DND-41 (cell line): ENCODE results near the gene SMCO3.

Experiments
- ATAC-seq: fragments of 200-7000 bp; cut with Tn5 transposase; 3 replicates; pipeline ENCODE4 v1.9.1; 2021; ENCODE audit warnings: low read depth; ENCODE audit not compliant: insufficient read depth
- DNase-seq: peaks from one replicate; pipeline ENCODE4 v3.0.0-alpha.2; 2020
- H2AFZ ChIP-seq: 2 replicates; pipeline ENCODE4 v1.6.0; 2012; ENCODE audit warnings: low read depth, low read length
- H3K27ac ChIP-seq: 2 replicates; pipeline ENCODE4 v1.5.1; 2012; ENCODE audit warnings: low read length, inconsistent platforms
- H3K27me3 ChIP-seq: fragments of 200-600 bp; sonication (generic); 2 replicates; pipeline ENCODE4 v1.6.0; 2012; ENCODE audit warnings: low read length, mild to moderate bottlenecking, inconsistent platforms; ENCODE audit not compliant: insufficient read depth, poor library complexity
- H3K36me3 ChIP-seq: 2 replicates; pipeline ENCODE4 v1.5.1; 2012; ENCODE audit warnings: low read length, inconsistent platforms; ENCODE audit not compliant: insufficient read depth
- H3K4me1 ChIP-seq: 2 replicates; pipeline ENCODE4 v1.5.1; 2012; ENCODE audit warnings: mild to moderate bottlenecking, low read length; ENCODE audit not compliant: insufficient read depth
- H3K4me2 ChIP-seq: 2 replicates; pipeline ENCODE4 v1.6.0; 2012; ENCODE audit warnings: mild to moderate bottlenecking, moderate library complexity, low read length, inconsistent platforms; ENCODE audit not compliant: insufficient read depth
- H3K4me3 ChIP-seq, 2 experiments: fragments of 200-600 bp in 1 of 2; shearing (Covaris generic) in 1 of 2; 2 replicates each; pipeline ENCODE4 v1.5.1; 2012 to 2016; ENCODE audit warnings: inconsistent platforms in 2 of 2, low read length in 2 of 2, mild to moderate bottlenecking in 2 of 2, low read depth in 1 of 2, moderate library complexity in 1 of 2
- H3K79me2 ChIP-seq: 2 replicates; pipeline ENCODE4 v1.6.0; 2012; ENCODE audit warnings: low read length, inconsistent platforms; ENCODE audit not compliant: insufficient read depth
- H3K9ac ChIP-seq: 2 replicates; pipeline ENCODE4 v1.6.0; 2012; ENCODE audit warnings: low read depth, mild to moderate bottlenecking, inconsistent platforms, low read length, moderate library complexity
- H3K9me3 ChIP-seq: 2 replicates; pipeline ENCODE4 v1.5.1; 2012; ENCODE audit warnings: low read length, moderate library complexity, mild to moderate bottlenecking, inconsistent platforms; ENCODE audit not compliant: insufficient read depth, severe bottlenecking
- H4K20me1 ChIP-seq: 2 replicates; pipeline ENCODE4 v1.6.0; 2012; ENCODE audit warnings: low read length; ENCODE audit not compliant: insufficient read depth
- CTCF ChIP-seq: IDR thresholded peaks from 2 replicates; pipeline ENCODE4 v1.5.1; 2012; ENCODE audit warnings: borderline replicate concordance, low read length, moderate library complexity, mild to moderate bottlenecking; ENCODE audit not compliant: poor library complexity, severe bottlenecking; ENCODE audit errors: extremely low read depth
- EZH2 ChIP-seq: IDR thresholded peaks from 3 replicates; pipeline ENCODE4 v1.6.1; 2012; ENCODE audit warnings: borderline replicate concordance, low read depth, mild to moderate bottlenecking, moderate library complexity, low read length, inconsistent platforms; ENCODE audit not compliant: severe bottlenecking

SMCO3 gene

GRCh38 chr12:14756334-14757143 is 57.4 kb downstream of the SMCO3 start:
- no peaks in the 10 kb centered on the region for H3K27me3 ChIP-seq
- H3K4me3 ChIP-seq = no peak overlapping the region
- no peak overlapping the region for H3K9ac ChIP-seq
- no peak overlapping the region for H3K27ac ChIP-seq
- H3K4me2 ChIP-seq = no peak overlapping the region
- no peaks in the 10 kb centered on the region for H3K36me3 ChIP-seq
- H3K4me1 ChIP-seq = no peaks in the 10 kb centered on the region
- H2AFZ ChIP-seq = no peak overlapping the region
- ATAC-seq = peak; percentile 39; the same call in 1 of the 3 replicates
- H3K9me3 ChIP-seq = no peaks in the 10 kb centered on the region
- no peaks in the 10 kb centered on the region for H4K20me1 ChIP-seq
- no peaks in the 10 kb centered on the region for H3K79me2 ChIP-seq
- TF ChIP-seq EZH2 (no peak), CTCF (peak; percentile 49)
- peak; percentile 21 for DNase-seq
